HG03342 (cell line): ENCODE data around the gene ABCA1.
A peak's percentile ranks its signal among the peaks of the same experiment; 100 is the strongest.
"Not testable (repeated sequence)": the region's sequence is repeated elsewhere in the genome, so short reads cannot be mapped to it uniquely, and the experiment has no call there.

ENCODE experiments used
- ATAC-seq: cut with Tn5 transposase; IDR thresholded peaks from one replicate; pipeline ENCODE4 v1.9.1; 2021; ENCODE audit warnings: mild to moderate bottlenecking, moderate library complexity; ENCODE audit not compliant: unreplicated experiment

Gene ABCA1

DNA sequence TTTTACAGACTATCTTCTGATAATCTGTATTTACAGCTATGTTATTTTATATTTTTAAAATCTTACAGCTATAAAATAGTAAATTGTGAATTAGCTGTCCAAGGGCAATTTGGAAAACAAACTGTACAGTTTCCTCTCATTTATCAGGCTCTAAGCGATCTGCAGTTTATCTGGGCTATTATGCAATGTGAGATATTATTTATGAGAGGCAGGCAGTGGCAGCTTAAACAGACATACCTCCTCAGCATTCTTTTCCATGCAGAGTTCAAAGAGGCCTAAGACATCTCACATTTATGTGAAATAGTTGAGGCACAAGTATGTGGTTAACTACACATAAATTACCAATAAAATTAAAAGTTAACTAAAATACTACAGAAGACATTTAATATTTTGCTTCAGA lies 153.8 kb downstream of the ABCA1 start:
- no peak for ATAC-seq

DNA sequence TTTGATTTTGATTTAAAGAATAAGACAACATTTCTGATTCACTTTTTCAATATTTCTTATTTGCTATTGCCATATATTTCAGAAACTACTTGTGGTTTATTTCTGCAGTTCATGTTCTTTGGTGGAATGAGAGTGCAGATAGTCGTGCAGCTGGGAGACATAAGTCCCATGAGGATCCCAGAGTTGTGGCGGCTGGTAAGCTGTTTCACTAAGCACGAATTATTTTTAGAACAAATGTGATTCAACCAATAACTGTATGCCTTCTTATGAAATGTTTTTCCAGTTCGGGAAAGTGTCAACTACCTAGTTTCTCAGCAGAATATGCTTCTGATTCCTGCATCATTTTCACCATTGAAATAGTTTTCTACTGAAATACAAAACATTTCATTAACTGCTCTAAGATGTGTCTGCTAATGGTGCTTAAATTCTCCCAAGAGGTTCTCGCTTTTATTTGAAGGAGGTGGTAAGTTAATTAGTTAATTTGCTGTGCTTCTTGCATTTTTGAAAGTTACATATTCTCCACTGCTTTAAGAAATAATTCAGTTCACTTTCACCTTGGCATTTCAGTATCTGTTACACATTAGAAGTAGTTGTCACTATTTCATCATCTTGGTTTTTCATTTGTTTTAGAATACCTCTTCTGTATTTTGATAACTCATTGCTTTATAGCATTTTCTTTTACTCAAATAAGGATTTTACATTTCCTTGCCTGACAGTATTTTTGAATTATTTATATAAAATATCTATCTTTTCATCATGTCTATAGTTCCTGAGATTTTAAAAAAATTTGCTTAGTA lies 155.0 kb downstream of the ABCA1 start:
- ATAC-seq: peak; percentile 29

DNA sequence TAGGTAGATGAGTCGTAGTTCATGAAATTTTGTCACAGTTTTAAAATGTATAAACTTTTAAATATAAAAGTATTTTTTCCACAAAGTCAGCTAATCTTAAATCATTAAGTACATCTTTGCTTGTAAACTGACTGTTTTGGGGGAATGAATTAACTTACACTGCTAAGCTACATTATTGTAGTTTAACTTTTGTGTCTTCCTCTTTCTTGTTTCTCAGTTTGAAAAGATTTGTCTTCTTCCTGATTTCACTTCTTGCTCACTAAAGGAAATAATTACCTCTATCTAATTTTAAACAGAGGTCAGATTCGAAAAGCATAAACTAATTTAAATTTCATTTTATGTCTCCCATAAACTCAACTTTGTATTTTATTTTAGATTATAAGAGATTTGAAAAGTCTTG lies 158.3 kb downstream of the ABCA1 start:
- peak; percentile 40 for ATAC-seq

DNA sequence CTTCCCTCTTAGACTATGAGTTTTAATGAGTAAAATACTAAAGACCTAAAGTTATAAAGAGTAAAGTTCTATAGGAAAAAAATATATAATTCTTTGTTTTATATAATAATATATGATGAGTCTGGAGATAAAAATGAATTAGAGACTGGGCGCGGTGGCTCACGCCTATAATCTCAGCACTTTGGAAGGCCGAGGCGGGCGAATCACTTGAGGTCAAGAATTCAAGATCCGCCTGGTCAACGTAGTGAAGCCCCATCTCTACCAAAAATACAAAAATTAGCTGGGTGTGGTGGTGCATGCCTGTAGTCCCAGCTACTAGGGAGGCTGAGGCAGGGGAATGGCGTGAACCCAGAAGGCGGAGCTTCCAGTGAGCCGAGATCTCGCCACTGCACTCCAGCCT lies 158.9 kb downstream of the ABCA1 start:
- not testable (repeated sequence) for ATAC-seq

DNA sequence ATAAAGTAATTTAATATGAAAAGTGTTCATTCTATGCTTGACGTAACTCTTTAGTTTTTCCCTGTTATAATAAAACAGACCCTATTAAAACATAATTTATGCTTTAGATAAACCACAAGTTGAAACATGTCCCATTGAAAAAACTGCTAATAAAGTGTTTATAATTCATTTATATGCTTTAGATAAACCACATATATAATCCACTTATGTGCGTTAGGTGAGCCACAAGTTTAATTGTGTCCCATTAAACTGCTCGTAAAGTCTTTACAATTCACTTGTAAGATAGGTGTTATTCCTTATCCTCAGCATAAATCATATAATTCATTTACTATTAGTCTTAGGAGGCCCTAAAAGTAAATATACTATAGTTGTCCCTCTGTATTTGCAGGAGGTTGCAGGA lies 160.4 kb downstream of the ABCA1 start:
- ATAC-seq: no peak

DNA sequence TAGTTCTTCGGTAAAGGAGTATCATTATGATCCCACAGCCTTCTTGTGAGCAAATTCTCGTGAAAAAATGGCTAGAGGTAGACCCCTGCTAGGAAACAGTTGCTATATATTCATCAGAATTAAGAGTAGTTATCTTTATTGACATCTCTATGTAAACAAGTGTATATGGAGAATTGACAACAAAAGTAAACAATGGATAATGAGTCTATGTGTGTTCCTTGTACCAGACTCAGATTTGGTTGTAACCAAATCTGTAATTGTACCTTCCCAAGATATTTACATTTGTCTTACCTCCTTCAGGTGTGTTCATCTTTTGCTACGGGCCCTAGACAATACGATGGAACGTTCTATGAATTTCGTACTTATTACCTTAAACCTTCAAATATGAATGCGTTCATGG lies 161.9 kb downstream of the ABCA1 start:
- ATAC-seq: no peak

DNA sequence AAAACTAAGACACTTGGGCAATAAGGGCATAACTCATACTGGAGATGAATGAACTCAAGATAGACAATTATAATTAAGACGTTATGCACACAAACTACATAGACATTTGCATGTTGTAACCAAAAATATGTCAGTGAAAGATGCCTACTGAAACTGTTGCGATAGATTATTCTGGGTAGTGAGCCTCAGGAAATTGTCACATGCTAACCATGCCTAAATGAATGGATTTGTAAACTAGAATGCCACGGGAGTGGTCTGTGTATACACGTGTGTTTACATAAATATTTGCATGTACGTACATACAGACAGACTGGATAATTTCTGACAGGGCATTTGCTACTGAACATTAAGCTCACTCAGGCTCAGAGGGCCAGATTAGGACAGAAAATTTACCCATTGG lies 162.8 kb downstream of the ABCA1 start:
- ATAC-seq: peak; percentile 31

DNA sequence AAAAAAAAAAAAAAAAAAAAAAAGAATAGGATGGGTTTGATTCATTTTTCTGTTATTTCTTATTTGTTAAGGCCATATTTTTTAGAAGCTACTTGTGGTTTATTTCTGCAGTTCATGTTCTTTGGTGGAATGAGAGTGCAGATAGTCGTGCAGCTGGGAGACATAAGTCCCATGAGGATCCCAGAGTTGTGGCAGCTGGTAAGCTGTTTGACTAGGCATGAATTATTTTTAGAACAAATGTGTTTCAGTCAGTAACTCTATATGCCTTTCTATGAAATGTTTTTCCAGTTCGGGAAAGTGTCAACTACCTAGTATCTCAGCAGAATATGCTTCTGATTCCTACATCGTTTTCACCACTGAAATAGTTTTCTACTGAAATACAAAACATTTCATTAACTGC lies 169.0 kb downstream of the ABCA1 start:
- no peak for ATAC-seq

DNA sequence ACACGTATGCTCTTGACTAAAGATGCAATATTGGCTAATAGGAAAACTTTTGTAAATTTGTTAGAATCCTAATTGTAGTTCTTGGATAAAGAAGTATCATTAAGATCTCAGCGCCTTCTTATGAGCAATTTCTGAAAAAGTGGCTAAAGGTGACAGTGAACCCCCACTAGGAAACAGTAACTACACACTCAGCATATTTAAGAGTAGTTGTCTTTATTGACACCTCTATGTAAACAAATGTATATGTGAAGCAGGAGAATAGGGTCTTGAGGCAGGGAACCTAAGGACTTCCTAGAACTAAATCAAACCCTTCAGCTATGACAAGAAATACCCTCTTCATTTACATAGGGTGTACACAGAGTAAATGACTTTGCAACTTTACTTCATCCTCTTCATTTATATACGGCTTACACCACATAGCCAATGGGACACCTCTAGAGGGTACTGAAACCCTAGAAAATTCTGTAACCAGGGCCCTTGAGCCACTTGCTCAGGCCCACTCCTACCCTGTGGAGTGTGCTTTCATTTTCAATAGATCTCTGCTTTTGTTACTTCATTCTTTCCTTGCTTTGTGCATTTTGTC lies 177.7 kb downstream of the ABCA1 start:
- peak; percentile 34 for ATAC-seq

DNA sequence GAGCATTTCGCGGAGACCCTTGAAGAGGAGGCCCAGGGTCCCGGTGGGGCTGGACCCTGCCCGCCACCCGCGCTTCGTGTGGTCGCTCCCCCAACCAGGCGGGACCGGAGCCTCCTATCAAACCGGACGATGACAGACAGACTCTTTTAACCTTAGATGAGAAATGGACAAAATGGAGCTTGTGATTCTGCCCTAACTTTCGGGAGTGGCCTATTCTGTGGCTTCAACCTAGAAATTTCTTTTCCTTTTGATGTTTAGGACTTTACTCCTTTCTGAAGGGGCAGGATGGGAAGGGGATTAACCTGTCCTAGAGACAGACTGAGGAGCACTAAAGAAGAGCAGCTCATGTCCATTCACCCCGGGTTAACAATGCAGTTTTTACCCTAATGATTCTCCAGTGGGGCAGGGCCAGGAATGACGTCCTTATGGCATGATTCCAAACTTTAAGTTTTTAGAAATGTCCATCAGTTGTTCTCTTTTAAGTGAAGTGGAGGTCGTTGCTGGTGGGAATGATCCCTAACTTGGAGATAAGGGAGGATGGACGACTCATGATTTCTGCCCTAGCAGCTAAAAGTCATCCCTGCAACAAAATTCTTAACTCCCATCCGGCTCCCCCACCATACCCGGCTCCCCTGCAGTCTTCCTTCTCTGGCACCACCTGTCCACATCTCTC lies 179.5 kb downstream of the ABCA1 start:
- ATAC-seq: peak; percentile 1

DNA sequence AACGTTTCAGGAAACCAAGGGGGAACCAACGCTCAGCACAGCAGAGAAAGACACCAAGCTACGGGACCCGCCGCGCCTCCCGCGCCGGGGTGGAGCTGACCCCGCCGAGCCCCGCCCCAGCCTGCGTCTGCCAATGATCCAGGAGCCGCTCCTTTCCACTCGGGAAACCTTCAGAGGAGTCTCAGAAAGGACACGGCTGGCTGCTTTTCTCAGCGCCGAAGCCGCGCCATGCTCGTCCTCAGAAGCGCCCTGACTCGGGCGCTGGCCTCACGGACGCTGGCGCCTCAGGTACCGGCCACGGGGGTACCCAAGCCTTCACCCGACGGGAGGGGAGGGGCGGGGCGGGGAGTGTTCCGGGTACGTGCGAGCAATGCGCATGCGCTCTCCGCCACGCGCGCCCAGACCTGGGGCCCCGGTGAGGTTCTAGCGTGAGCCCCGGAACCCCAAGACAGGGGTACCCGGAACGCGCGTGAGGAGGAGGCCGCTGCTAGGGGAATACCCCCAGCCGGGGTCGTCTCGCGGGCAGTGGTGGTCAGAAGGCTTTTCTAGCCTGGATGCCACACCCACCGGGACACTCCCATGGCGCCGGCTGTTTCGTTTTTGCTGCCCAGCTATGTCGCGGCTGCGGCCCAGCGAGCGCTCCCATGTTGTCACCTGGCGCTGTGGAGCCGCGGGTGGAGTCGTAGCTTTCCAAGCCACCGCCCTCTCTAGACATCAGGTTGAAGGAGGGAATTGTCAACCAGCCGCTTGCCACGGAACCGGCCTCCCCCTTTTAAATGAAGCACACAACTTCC lies 180.2 kb downstream of the ABCA1 start, which contains the start of gene NIPSNAP3A:
TSS of gene NIPSNAP3A (plus strand) at position 119 of the 794 bp plus-strand sequence. CDS start at position 229, 110 bp downstream.
- ATAC-seq: peak; percentile 86

DNA sequence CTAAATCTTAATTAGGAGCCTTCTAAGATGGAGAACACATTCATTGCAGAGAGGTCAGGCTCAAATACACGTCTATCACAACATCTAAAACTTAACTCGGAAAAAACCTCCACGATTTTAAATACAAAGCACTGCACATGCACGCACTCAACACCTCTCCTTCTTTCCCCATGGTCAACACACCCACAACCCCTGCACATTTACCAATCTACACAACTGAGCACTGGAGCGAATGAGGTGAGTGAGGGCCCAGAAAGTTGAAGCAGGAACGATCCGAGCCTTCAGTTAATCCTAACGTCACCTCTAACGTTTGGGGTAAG lies 180.8 kb downstream of the ABCA1 start:
- ATAC-seq: no peak

DNA sequence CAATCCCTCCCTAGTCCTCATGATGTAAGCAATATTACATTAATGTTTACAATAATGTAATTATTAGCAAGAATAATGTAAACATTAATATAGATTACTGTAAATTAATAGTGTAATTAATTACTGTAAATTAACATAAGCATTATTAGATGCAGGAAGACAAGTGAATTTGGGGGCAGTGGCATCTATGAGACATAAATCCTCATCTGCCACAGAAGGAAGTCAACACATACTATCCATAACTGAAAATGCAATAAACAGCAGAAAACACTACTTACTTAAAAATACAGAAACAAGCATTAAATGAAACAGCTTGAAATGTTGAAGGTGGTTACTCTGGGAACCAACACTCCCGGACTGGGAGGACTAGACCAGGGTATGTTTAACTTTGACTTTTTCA lies 181.2 kb downstream of the ABCA1 start:
- ATAC-seq: no peak

DNA sequence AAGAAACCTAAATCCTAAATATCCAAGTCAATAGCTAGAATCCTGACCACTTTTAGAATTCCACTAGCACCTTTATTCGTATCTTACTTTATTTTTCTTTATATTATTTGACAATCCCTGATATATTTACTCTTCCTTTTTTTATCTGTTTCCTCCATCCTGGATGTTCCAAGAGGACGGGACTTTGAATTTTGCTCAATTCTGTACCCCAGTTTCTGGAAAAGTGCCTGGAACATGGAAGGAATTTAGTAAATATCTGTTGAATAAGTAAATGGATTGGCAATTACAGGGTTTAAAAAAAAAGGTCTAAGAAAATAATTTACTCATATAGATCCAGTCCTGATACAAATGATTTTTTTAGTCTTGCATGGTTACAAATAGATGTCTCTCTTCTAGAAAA lies 181.7 kb downstream of the ABCA1 start:
- ATAC-seq: no peak

DNA sequence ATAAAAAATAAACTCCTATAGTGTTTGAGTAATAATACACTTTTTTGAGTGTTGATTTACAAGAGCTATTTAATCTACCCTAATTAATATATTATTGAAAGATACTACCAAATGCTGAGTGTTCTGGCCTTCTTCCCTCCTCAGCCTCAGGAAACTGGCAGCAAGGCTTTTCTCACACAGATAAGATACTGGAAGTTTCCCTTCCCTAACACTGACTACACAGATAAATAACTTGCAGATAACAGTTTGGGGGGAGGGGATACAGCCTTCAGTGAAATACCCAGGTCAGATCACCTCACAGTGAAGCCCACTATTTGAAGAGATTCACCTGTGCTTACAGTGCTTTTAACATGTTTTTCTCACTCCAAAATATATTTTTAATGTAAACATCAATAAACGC lies 182.1 kb downstream of the ABCA1 start:
- no peak for ATAC-seq

DNA sequence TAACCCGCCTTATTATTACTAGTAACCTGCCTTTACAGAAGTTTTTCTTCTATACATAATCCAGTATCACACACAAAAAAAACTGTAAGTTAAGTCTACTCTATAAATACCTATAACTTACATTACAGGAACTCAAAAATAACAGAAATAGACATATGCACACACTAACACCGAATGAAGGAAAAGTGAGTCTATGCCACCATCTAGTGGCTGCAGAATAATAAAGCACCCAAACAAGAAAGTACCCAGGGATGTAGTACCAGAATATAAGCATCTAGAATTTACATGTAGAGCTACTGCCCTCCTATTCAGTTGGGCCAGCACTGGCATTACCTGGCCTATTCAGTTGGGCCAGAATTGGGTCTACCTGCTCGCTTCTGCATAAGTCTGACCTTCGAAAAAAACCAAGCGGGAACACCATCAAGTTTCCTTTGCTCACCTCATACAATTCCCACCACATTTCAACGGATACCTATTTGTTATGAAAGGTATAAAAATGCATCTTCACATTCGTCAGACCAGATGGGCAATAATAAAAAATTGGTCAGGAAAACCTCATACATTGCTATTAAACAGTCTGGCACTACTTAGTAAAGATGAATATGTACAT lies 184.5 kb downstream of the ABCA1 start:
- ATAC-seq: peak; percentile 41

DNA sequence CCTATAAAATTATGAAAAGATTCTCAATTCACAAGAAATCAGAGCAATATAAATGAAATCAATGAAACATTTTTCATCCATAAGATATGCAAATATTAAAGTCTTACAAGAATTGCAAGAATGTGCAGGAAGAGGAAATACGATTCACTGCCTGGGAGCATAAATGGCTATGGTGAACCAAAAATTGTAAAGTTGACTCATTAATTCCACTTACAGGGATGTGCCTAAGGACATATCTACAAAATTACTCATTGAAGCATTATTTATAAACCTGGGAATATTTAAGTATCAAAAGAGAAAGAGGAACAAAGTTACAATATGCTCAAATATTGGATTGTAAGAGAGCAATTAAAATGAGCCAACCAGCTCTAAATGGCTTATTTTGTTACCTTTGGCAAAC lies 187.3 kb downstream of the ABCA1 start:
- ATAC-seq: no peak

DNA sequence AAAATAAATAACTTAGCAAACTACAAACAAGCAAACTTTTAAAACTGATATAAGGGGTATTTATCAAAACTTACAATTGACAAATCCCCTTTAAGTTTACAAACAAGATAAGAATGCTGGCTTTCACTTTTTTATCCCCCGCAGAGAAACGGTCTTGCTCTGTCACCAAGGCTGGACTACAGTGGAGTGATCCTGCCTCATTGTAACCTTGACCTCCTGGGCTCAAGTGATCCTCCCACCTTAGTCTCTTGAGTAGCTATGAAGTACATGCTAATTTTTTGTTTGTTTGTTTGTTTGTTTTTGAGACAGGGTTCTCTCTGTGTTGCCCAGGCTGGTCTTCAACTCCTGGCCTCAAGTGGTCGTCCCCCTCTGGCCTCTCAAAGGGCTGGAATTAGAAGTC lies 189.5 kb downstream of the ABCA1 start:
- ATAC-seq: no peak
